ENCODE data around the gene ALPK3. TPM values are rescaled to one million over a fixed set of nuclear protein-coding genes. Genes with fewer than 3 reads are reported as not detected.

Gene ALPK3
- total and polyA plus RNA-seq, 10 of the 15 experiments (the other 5 are each of a cell fraction or from before 2014, with no cell fraction given): under 0.01 to 0.05 (median 0.02) TPM; not detected in 6

GRCh38 chr15:84888639-84889038, 71.5 kb downstream of the ALPK3 start:
- Histone ChIP-seq H3K4me1 (ENCODE audit: control insufficient read depth, insufficient read depth, low read length) (peaks cover 3% of the 10 kb centered on the region; the same call in 1 of the 2 replicates), H4K20me1 (ENCODE audit: control insufficient read depth, insufficient read depth) (no peaks in the 10 kb centered on the region), H3K4me3 (no peak overlapping the region), H3K9me3 (replicated peaks; ENCODE audit: control insufficient read depth, insufficient read depth, low read length) (no peaks in the 10 kb centered on the region), H3K36me3 (ENCODE audit: control insufficient read depth in 2 of 2, insufficient read depth in 2 of 2, low read length in 1 of 2) (no peaks in the 10 kb centered on the region), H2AFZ (ENCODE audit: control insufficient read depth, low read depth, low read length) (no peak overlapping the region), H3K27me3 (replicated peaks in 1 of 2; ENCODE audit: control insufficient read depth in 2 of 2, insufficient read depth in 2 of 2, low read length in 1 of 2) (no peaks in the 10 kb centered on the region; a peak in 1 of 4 replicates), H3K4me2 (ENCODE audit: control insufficient read depth, insufficient read depth) (no peak overlapping the region), H3K9ac (ENCODE audit: control insufficient read depth, insufficient read depth, low read length) (no peak overlapping the region), H3K79me2 (ENCODE audit: control insufficient read depth, insufficient read depth, low read length) (no peaks in the 10 kb centered on the region), H3K27ac (ENCODE audit: control insufficient read depth, insufficient read depth) (no peak overlapping the region)
- in situ Hi-C loops (cut with MboI): no loop called here
- FAIRE-seq (no peak), ATAC-seq (no peak), DNase-seq (ENCODE audit: low read depth, low spot score) (no peak)
- CTCF ChIA-PET: interaction anchor here (1.1 kb wide), 1 partner anchor 10 kb away, joined by 4 read pairs; no protein-coding TSS in a partner anchor
- SMC1A ChIA-PET (ENCODE audit: uncharacterized antibody, unreplicated experiment): no interaction called here
- intact Hi-C loops (cut with micrococcal nuclease; ENCODE audit: unreplicated experiment): no loop called here
- BruUV-seq (replicated peaks): no TSS peak
- RAD21 ChIA-PET (ENCODE audit: unreplicated experiment): no interaction called here
- 45% methylated on average over 17 of the region's 17 CpGs for WGBS (ENCODE audit: insufficient coverage, insufficient replicate concordance, low lambda C conversion rate, missing lambda C conversion rate)
- POLR2A ChIA-PET: no interaction called here
- no peak for TF ChIP-seq DPF2 (IDR thresholded peaks at IDR 0.05)
- no peak for TF ChIP-seq ZNF687 (IDR thresholded peaks at IDR 0.05)
- no peak for TF ChIP-seq SREBF1 (IDR thresholded peaks at IDR 0.05; ENCODE audit: low read length)
- no peak for TF ChIP-seq RELA (IDR thresholded peaks at IDR 0.05; ENCODE audit: borderline replicate concordance, partially characterized antibody)
- TF ChIP-seq HDAC2 (IDR thresholded peaks at IDR 0.05): no peak
- TF ChIP-seq EP300 (IDR thresholded peaks at IDR 0.05; ENCODE audit: borderline replicate concordance in 1 of 2, control insufficient read depth in 1 of 2, low read depth in 2 of 2, low read length in 2 of 2): no peak
- no peak for TF ChIP-seq CEBPZ (IDR thresholded peaks at IDR 0.05; ENCODE audit: low read depth, low read length)
- TF ChIP-seq ATF3 (IDR thresholded peaks at IDR 0.05; ENCODE audit: borderline replicate concordance, extremely low read depth, low read depth, low read length): no peak
- TF ChIP-seq ZBTB4 (CRISPR knock-in tag; IDR thresholded peaks at IDR 0.05): no peak
- TF ChIP-seq KDM1A (IDR thresholded peaks at IDR 0.05; ENCODE audit: borderline replicate concordance): no peak
- no peak for TF ChIP-seq SRF (IDR thresholded peaks at IDR 0.05; ENCODE audit: low read depth in 2 of 2, low read length in 2 of 2)
- TF ChIP-seq MAX (IDR thresholded peaks at IDR 0.05; ENCODE audit: low read depth, low read length): no peak
- no peak for TF ChIP-seq EGR1 (IDR thresholded peaks at IDR 0.05; ENCODE audit: borderline replicate concordance in 1 of 2, low read depth in 2 of 2, low read length in 2 of 2)

Measured in GM12878 (cell line).